ENCODE measurements around the gene SHMT1.
"Not testable (repeated sequence)": the region's sequence is repeated elsewhere in the genome, so short reads cannot be mapped to it uniquely, and the experiment has no call there.

SHMT1 gene

DNA sequence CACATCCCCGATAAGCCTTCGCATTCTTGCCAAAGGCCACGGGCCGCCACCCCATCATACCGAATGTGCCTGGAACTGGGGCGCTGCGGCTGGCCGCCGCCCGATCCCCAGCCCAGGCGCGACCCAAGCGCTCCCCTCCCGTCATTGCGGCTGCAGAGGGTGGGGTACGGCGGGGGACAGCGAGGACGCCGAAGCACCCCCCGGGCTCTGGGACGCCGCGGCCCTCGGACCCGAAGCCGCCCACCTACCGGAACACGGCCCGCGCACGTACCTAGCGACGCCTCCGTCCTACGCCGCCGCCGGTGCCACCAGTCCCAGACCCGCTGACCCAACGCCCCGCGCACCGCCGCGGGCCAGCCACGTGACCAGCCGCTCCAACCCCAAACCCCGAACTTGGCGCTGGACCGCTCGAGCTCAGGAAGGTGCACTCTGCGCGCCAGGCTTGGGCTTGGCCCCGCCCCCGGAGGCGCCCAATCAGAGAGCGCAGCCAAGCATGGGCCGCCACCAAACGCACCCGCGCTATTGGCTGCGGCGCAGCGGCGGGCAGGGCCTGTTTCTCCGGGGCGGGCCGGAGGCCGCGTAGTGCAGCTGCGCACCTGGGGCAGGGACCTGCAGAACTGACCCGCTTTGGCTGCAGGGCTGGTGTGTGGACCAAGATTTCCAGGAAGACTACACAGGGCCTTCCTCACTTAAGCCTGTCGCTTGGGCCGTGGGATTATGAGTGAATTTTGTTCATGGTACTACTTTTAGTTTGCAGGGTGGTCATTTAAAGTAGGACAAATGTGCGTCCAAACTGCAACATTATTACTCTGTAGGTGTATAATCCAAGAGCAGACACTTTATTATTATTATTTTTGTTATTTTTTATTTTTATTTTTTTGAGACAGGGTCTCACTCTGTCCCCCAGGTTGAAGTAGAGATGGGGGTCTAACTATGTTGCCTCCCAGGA lies at the start of gene SHMT1:
Gene SHMT1 (minus strand): TSS at position 450 of the 949 bp plus-strand sequence. CDS start 7,569 bp downstream, outside the sequence.
- peak; percentile 67 to 92 (median 84) for DNase-seq (ENCODE audit: low read depth in 4 of 4, low spot score in 1 of 4)

DNA sequence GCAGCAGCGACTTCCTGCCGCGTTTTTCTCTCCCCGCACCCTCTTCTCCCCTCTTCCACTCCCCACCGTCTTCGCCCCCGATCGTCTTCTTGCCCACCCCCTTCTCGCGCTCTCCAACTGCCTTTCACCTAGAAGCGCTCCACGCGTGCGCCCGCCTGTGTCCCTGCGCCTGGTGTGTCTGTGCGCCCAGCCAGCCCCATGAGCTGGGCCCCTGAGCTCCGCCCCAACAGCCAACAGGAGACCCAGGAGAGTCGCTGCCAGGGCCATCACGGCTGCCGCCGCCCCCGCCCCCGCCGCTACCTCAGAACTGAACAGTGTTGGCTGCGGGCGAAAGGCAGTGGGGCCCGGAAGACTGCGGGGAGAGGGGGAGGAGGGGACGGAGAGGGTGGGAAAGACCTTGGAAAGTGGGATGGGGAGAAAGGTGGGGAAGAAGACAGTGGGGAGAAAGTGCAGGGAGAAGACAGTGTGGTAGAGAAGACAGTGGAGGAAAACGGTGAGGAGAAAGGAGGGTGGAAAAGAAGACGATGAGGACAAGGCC lies 48.7 kb upstream of the SHMT1 start:
- not testable (repeated sequence) for DNase-seq (ENCODE audit: low read depth in 4 of 4, low spot score in 1 of 4)

DNA sequence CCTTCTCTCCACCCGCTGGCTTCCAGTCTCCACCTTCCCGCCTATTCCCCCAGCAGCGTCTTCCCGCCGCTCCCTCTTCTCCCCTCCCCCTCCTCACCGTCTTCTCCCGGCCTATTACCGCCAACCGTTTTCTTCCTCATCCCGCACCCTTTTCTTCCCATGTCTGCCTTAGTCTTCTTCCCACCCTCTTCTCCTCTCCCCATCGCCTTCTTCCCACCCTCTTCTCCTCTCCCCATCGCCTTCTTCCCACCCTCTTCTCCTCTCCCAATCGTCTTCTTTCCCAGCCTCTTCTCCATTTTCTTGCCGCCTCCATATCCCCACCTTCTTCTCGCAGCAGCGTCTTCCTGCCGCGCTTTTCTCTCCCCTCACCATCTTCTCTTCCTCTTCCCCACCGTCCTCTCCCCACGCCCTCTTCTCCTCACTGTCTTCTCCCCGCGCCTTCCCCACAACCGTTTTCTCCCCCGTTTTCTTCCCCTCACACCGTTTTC lies 48.1 kb upstream of the SHMT1 start:
- peak in 2 of 4 experiments; percentile 11 to 13 for DNase-seq (ENCODE audit: low read depth in 4 of 4, low spot score in 1 of 4)

DNA sequence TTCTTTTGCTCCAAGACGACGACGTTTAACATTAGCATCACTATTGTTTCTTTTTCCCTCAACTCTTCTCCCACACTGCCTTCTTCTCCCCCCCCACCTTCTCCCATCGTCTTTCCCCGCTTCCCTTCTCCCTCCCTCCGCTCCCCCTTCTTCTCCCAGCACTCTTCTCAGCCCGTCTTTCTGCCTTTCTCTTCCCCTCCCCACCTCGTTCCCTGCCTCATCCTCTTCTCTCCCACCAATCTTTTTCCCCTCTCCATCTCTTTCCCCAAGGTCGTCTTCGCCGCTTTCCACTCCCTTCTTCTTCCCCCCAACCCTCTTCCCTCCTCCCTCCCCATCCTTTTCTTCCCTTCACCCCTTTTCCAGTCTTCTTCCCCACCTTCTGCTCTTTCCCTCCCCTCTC lies 47.4 kb upstream of the SHMT1 start:
- DNase-seq (ENCODE audit: low read depth in 4 of 4, low spot score in 1 of 4): not testable (repeated sequence)

DNA sequence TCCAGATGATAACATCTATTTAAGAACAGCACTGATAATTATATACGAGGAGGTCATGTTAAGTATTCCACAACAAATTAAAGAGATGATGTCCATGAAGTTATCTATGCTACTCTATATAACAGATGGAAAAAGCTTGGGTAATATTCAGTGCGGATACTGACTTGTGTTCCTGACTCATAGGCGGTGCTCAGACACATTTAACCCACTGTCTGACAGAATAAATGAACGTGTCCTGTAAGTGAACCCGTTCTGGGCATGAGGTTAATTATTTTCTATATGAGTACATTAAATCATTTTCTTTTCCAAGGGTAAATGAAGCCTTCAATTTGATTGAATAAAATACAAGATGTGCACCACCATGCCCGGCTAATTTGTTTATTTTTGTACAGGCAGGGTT lies 46.0 kb upstream of the SHMT1 start:
- DNase-seq (ENCODE audit: low read depth in 4 of 4, low spot score in 1 of 4): not testable (repeated sequence)

DNA sequence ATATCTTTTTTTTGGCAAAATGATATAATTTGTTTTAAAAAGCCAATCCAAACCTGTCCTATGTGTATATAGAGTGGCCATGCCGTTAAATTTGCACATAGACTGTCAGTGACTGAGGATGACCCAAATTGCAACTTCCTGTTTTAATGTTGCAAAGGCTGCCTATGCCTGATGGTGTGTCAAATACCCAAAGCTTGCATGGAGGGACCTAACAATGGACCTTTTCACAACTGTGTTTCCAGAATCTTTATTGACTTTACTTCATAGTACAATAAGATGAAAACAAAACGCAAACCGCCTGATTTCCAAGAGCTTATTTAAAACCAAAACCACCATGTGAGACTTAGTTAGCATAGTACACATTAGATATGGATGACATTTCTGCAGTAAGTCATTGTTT lies 45.6 kb upstream of the SHMT1 start:
- not testable (repeated sequence) for DNase-seq (ENCODE audit: low read depth in 4 of 4, low spot score in 1 of 4)

DNA sequence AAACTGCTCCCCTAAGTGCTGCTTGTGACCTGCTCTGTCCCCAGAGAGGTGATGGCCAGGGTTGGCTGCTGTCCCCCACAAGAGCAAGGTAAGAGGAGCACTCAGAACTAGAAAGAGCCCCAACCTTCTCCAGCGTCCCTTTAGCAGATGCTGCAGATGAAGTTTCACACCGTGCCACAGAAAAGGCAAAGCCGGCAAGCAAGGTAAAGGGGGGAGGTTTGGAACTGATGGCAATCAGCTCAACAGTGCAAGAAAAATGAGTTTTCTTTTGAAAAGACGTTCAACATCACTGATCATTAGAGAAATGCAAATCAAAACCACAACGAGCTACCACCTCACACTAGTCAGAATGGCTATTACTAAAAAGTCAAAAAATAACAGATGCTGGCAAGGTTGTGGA lies 40.3 kb upstream of the SHMT1 start:
- not testable (repeated sequence) for DNase-seq (ENCODE audit: low read depth in 4 of 4, low spot score in 1 of 4)

DNA sequence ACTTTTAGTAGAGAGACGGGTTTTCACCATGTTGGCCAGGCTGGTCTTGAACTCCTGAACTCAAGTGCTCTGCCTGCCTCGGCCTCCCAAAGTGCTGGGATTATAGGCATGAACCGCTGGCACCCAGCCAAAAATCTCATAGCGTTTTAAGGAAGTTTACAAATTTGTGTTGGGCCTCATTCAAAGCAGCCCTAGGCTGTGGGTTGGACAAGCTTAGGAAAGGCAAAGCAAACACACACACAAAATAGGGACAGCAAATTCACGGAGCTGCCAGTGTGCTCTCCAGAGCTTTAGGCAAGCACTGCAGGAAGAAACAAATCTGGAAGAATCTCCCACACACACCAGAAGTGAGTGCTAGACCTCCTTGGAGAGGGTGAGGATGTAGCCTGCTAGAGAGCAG lies 39.8 kb upstream of the SHMT1 start:
- DNase-seq (ENCODE audit: low read depth in 4 of 4, low spot score in 1 of 4): not testable (repeated sequence)

DNA sequence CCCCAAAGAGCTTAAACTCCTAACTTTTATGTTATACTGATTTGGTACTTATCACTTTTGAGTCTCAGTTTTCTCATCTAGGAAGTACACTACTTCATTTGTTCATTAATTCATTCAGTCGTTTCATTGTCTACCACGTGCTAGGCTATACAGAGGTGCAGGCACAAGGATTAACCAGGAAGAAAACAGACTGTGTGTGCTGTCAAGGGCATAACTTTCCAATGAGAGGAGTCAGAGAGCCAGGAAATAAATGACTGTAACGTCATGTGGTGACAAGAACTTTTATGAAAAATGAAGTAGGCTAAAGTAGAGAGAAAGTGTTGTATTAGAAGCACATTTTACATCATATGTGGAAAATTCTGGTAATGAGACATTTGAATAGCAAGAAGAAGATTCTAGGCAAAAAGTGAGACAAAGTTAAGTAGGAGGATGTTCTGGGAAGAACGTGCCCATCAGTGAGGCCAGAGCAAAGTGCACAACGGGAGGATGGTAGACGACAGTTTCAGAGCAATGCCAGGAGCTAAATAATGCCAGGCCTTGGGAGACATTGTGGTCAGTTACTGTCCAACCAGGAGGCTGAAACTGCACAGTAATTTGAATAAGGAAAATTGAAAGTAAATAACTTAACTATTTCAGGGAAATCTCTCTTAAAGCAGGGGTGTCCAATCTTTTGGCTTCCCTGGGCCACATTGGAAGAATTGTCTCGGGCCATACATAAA lies 38.7 kb upstream of the SHMT1 start:
- not testable (repeated sequence) for DNase-seq (ENCODE audit: low read depth in 4 of 4, low spot score in 1 of 4)

DNA sequence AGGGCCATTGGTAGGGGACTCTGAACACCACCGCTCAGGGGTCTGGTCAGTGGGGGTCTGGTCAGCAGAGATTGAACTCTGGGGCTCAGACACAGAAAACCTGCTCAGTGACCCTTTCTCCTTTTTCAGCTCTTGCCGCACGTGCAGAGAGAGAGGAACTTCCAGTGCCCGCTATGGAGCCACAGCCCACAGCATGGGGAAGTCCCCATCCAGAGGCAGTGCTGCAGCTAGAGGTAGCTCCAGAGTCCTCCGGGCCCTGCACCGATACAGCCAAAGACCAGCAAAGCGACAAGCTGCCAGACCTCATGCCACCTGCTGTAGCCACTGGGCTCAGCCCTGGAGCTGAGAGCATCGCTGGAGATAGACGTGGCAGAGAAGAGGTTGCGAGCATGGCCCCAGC lies 25.4 kb upstream of the SHMT1 start:
- not testable (repeated sequence) for DNase-seq (ENCODE audit: low read depth in 4 of 4, low spot score in 1 of 4)

DNA sequence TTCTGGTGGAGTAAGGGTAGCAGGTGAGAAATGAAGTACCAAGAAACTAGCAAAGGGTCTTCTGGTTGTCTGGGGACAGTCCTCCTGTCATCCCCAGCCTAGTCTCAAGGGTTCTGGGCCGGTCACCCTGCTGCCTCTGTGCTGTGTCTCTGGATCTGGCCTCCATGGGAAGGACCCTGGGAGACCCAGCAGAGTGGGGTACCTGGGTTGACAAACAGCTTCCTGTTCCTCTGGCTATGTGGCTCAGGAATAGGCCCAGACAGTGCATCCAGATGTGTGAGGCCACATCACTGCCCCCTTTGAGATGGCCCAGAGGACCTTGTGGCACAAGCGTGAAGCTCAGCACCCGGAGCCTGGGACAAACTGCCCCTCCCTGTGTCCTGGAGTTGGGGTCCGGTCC lies 24.9 kb upstream of the SHMT1 start:
- DNase-seq (ENCODE audit: low read depth in 4 of 4, low spot score in 1 of 4): not testable (repeated sequence)

DNA sequence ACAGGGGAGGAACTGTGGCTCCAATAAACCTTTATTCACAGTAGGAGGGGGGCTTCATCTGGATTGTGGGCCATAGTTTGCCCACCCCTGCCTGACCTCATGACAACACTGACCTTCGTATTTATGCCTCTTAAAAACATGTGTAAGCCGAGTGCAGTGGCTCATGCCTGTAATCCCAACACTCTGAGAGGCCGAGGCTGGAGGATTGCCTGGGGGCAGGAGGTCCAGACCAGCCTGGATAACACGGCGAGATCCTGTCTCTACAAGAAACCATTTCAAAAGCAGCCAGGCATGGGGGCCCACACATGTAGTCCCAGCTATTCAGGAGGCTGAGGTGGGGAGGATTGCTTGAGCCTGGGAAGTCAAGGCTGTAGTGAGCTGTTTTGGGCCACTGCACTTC lies 24.2 kb upstream of the SHMT1 start:
- not testable (repeated sequence) for DNase-seq (ENCODE audit: low read depth in 4 of 4, low spot score in 1 of 4)

DNA sequence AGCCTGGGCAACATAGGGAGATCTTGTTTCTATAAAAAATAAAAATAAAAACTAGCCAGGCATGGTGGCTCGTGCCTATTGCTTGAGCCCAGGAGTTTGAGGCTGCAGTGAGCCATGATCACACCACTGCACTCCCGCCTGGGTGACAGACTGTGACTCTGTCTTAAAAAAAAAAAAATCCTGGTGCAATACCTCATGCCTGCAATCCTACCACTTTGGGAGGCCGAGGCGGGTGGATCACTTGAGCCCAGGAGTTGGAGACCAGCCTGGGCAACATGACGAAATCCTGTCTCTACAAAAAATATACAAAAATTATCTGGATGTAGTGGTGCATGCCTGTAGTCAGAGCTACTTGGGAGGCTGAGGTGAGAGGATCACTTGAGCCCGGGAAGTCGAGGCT lies 20.9 kb upstream of the SHMT1 start:
- not testable (repeated sequence) for DNase-seq (ENCODE audit: low read depth in 4 of 4, low spot score in 1 of 4)

DNA sequence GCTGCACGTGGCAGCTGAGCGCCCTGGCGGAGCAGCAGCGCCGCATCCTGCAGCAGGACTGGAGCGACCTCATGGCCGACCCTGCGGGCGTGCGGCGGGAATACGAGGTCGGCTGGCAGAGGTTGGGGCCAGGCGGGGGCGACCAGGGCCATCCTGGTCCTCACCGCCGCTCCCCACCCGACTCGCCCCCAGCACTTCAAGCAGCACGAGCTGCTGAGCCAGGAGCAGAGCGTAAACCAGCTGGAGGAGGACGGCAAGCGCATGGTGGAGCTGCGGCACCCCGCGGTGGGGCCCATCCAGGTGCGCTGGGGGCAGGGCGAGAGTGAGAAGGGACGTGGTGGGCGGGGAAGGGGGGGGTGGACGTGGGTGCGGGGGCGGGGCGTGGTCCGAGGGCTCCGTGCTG lies 19.7 kb upstream of the SHMT1 start:
- DNase-seq (ENCODE audit: low read depth in 4 of 4, low spot score in 1 of 4): not testable (repeated sequence)

DNA sequence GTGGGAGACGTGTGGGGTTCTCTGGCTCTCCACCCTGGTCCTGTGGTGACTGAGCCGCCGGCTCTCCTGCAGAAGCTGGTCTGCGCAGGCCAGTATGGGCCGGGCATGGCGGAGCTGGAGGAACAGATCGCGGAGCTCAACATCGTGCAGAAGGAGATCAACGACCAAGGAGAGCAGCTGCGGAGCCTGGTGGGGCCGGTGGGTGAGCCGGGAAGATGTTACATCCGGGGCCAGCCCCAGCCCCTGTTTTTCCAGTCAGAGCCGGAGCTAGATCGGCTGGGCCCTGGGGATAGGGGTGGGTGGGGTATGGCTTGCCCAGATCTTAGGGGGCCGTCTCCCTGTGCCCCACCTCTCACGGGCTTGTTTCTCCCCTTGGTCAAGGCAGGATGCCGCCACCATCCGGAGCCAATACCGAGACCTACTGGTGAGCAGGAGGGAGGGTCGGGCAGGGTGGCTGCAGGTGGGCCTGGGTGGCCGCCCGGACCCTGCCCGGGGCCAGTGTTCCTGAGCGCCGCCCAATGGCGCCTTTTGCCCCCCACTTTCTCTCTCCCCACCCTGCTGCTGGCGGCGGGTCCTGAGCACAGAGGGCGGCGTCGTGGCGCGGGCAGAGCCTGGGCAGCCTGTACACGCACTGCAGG lies 19.2 kb upstream of the SHMT1 start:
- DNase-seq (ENCODE audit: low read depth in 4 of 4, low spot score in 1 of 4): no peak

DNA sequence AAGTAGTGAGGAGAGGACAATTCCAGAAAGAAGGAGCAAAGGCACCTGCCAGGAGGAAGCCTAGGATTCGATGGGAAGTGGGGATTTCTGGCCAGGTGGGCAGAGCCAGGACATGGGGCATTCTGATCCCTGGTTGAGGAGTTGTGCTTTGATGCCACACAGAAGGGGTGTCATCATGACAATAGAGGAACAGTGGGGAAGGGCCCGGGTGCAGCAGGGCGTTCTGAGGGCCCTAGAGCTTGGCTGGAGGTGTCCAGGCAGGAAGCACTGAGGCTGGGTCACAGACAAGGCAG lies 18.5 kb upstream of the SHMT1 start:
- DNase-seq (ENCODE audit: low read depth in 4 of 4, low spot score in 1 of 4): no peak

DNA sequence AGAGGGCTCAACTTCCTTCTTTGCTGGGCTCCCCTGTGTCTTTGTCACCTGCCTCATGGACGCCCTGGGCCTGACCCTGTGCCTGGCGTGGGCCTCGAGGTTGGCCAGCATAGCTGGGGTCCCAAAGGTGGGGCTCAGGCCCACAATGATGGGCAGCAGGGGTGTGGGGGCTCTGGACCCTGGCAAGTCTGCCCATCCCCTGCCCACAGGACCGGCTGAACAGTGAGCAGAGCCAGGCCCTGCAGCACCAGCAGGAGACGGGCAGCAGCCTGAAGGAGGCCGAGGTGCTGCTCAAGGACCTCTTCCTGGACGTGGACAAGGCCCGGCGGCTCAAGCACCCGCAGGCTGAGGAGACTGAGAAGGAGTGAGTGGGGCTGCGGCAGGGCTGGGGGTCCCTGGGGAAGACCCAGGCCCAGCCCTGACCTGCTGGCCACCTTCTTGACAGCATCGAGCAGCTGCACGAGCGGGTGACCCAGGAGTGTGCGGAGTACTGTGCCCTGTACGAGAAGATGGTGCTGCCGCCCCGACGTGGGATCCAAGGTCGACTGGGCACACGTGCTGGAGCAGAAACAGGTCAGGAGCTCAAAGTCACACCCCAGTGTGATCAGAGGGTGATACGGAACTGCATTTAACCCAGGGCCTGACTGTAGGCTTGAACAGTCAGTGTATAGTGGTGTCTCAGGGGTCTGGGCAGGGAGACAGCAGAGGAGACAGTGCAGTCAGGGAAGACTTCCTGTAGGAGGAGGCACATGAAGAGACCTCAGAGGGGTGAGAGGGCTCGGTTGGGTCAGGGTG lies 18.0 kb upstream of the SHMT1 start:
- DNase-seq (ENCODE audit: low read depth in 4 of 4, low spot score in 1 of 4): no peak

DNA sequence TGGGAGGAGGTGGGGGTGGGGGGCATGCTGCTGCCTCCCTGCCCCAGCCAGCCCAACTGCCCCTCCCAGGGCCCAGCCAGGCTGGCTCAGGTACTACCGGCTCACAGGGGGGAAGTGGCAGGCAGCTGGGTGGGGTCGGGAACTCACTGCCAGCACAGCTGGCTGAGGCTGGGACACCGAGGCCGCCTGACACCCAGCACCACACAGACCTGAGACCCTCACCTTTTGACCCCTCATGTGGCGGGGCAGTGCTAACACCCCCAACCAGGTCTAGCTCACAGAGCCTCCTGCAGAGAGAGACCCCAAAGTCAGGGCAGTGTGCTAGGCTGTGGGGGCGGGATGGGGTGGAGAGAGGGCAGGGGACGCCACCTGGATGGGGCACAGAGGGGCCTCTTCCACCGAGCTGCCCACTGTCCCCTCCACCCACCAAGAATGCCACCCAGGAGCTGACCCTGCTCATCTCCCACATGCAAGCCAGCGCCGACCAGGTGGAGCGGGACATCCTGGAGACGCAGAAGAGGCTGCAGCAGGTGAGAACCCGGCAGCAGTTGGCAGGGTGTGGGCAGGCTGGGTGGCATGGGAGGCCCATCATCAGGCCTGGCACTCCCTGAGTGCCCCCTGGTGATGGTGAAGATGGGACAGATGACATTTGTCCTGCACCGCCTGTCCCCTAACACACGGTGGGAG lies 17.3 kb upstream of the SHMT1 start:
- no peak for DNase-seq (ENCODE audit: low read depth in 4 of 4, low spot score in 1 of 4)

DNA sequence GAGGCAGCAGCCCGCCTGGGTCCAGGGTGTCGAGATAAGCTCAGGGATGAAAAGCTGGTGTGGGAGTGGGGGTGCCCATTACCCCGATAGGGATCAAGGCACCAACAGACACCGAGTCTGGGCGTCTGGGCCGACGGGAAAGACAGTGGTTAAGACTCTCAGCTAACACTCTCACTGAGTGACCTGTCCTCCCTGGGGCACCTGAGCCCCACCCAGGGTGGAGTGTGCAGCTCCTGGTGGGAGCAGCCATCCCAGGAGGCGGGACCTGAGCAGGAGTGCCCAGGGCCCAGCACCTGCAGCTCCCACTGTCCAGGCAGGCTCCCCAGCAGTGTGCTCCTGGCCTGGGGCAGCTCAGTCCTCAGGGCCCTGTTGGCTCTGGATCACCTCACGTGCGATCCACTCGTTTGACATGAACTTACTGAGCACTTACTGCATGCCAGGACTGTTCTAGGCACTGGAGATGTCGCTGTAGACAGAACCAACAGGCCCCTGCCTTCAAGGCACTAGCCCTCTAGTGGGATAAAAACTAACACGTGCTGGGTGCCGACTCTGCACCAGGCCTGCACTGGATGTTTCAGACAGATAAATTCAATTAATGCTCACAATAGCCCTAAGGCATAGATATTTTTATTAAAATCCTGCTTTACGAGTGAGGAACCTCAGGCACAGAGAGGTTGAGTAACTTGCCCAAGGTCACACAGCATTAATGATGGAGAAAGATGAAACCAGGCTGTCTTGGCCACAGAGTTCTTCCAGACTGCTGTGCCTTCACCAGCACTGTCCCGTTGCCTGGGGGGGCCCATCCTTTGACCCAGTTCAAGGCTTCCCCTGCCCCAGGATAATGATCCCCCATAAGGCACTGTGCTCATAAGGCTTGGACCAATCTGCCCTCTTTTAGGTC lies 16.1 kb upstream of the SHMT1 start:
- DNase-seq (ENCODE audit: low read depth in 4 of 4, low spot score in 1 of 4): no peak

Data from stimulated activated CD4-positive, alpha-beta T cell treated with anti-CD3 and anti-CD28 coated beads, Interleukin-1b, Interleukin-23, amount 100 ng/mL, for 24 hours (primary cell).